Liver (tissue), 3 donors: ENCODE measurements around the gene TMEM178B.

Experiments used
- CTCF ChIP-seq: fragments of 150-350 bp; IDR thresholded peaks from 2 replicates; pipeline ENCODE4 v1.5.1; 2017; ENCODE audit warnings: improper control_type of control experiment, low read depth, low read length; ENCODE audit not compliant: missing input control
- REST ChIP-seq: IDR thresholded peaks from 2 replicates; pipeline ENCODE4 v1.6.1; 2016; ENCODE audit warnings: antibody characterized with exemption, mild to moderate bottlenecking
- RXRA ChIP-seq, 2 donors: IDR thresholded peaks; 2 replicates each; pipeline ENCODE4 v1.6.1; 2017 to 2018; ENCODE audit warnings: antibody characterized with exemption in 2 of 2, mild to moderate bottlenecking in 1 of 2
- TF ChIP-seq, protein P1 (sequence below): IDR thresholded peaks from 2 replicates; pipeline ENCODE4 v1.6.1; 2016; ENCODE audit warnings: antibody characterized with exemption
- TF ChIP-seq, protein P2 (sequence below): IDR thresholded peaks from 2 replicates; pipeline ENCODE4 v1.6.1; 2016; ENCODE audit warnings: antibody characterized with exemption
- donor health status: healthy.
- donor health status: healthy.

GRCh38 chr7:141288626-141289025 lies 214.8 kb downstream of the TMEM178B start:
- TF ChIP-seq REST (no peak), RXRA (IDR thresholded peaks at IDR 0.05) (no peak), CTCF (no peak)
- TF ChIP-seq, protein P1, sequence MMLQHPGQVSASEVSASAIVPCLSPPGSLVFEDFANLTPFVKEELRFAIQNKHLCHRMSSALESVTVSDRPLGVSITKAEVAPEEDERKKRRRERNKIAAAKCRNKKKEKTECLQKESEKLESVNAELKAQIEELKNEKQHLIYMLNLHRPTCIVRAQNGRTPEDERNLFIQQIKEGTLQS, result no peak
- TF ChIP-seq, protein P2, sequence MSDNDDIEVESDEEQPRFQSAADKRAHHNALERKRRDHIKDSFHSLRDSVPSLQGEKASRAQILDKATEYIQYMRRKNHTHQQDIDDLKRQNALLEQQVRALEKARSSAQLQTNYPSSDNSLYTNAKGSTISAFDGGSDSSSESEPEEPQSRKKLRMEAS, result no peak
